ENCODE results near the gene DOCK1. TPM values are rescaled to one million over a fixed set of nuclear protein-coding genes. Genes with fewer than 3 reads are reported as not detected.
"Not testable (repeated sequence)": the region's sequence is repeated elsewhere in the genome, so short reads cannot be mapped to it uniquely, and the experiment has no call there.

The DOCK1 gene
- polyA plus RNA-seq, 6 donors from 2014 or later = not detected

DNA sequence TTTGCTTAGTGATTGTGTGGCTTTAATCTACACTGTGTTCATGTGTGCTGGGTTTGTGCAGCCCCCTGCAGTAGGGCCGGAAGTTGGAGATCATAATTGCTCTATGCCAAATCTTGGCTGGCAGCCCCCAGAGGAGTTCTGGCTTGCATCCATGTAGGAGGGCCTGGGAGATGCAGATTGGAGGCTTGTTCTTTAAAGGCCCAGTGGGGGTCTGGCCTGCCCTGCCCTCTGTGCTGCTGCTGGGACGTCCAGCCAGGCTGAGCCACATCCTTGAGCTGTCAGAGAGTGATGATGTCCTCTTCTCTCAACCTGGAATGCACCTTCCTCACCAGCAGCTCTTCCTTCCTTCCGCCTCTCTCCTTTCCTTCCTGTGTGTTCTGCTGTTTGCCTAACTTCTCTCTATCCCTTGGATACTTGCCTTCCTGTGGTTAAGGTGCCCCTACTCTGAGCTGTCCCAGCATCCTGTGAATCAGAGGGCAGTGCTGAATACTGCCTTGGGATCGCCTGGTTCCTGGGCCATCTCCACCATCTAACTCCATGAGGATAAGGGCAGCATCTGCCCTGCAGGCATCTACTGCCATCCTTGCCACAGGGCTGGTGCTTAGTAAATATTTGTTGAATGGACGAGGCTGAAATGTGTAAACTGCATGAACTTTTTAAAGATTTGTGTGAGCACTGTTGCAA is 30.2 kb downstream of the DOCK1 start:
- H3K27me3 Mint-ChIP-seq = no peaks in the 10 kb centered on the region
- H3K4me1 Mint-ChIP-seq = no peaks in the 10 kb centered on the region
- DNase-seq (no peak), ATAC-seq (ENCODE audit: low read depth in 2 of 2) (no peak)
- no peaks in the 10 kb centered on the region for H3K36me3 Mint-ChIP-seq
- H3K27ac Mint-ChIP-seq = no peak overlapping the region
- no peak overlapping the region for H3K4me3 Mint-ChIP-seq
- peaks cover 0 to 3% (median 2%) of the 10 kb centered on the region in 7 donors for H3K9me3 Mint-ChIP-seq

DNA sequence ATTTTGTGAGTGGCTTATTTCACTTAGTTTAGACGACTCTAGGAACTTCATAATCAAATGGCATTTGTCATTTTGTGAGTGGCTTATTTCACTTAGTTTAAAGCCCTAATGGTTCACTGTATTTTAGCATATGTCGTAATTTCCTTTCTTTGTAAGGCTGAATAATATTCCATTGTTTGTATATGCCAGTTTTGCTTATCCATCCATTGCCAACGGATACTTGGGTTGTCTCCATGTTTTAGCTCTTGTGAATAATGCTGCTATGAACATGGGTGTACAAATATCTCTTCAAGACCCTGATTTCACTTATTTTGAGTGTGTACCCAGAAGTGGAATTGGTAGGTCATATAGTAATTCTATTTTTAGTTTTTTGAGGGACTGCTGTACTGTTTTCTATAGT is 31.8 kb downstream of the DOCK1 start:
- Mint-ChIP-seq H3K9me3 (peaks cover 0 to 3% (median 2%) of the 10 kb centered on the region in 7 donors), H3K4me3 (no peak overlapping the region), H3K27me3 (no peaks in the 10 kb centered on the region), H3K4me1 (no peaks in the 10 kb centered on the region), H3K27ac (no peak overlapping the region), H3K36me3 (no peaks in the 10 kb centered on the region)
- ATAC-seq (ENCODE audit: low read depth in 2 of 2) (no peak), DNase-seq (no peak)

DNA sequence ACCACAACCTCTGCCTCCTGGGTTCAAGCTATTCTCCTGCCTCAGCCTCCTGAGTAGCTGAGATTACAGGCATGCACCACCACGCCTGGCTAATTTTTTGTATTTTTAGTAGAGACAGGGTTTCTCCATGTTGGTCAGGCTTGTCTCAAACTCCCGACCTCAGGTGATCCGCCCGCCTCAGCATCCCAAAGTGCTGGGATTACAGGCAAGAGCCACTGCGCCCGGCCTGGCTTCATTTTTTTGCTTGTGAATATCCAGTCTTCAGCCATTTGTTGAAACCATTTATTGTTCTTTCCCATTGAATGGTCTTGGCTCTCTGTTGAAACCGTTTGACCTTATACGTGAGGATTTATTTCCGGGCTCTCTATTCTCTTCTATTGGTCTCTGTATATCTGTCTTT is 32.9 kb downstream of the DOCK1 start:
- ATAC-seq (ENCODE audit: low read depth in 2 of 2); DNase-seq; H3K4me3 Mint-ChIP-seq; H3K27me3 Mint-ChIP-seq; H3K36me3 Mint-ChIP-seq; H3K27ac Mint-ChIP-seq; H3K4me1 Mint-ChIP-seq; H3K9me3 Mint-ChIP-seq: not testable (repeated sequence)

DNA sequence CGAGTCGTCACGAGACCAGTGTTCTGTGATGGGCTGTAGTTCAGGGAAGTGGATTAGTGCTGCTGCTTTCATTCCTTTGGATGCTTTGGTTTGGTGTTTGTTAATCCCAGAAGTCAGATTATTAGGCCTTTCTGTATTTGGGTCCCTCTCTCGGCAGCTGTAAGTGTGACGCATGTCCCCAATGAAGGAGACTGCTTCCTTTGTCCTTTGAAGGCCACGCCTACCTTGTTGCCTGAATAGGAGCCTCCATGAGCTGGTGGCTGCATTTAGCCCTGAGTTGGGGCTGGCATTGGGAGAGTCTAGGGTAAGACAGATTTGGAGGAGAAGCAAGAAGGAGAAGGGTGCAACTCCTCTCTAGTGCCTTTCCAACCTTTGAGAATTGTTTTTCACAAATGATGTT is 34.5 kb downstream of the DOCK1 start:
- no peaks in the 10 kb centered on the region for H3K4me1 Mint-ChIP-seq
- peaks cover 0 to 9% (median 3%) of the 10 kb centered on the region in 7 donors for H3K9me3 Mint-ChIP-seq
- H3K27me3 Mint-ChIP-seq = no peaks in the 10 kb centered on the region
- H3K27ac Mint-ChIP-seq = no peak overlapping the region
- no peaks in the 10 kb centered on the region for H3K36me3 Mint-ChIP-seq
- no peak overlapping the region for H3K4me3 Mint-ChIP-seq
- DNase-seq = no peak
- ATAC-seq (ENCODE audit: low read depth in 2 of 2) = no peak

DNA sequence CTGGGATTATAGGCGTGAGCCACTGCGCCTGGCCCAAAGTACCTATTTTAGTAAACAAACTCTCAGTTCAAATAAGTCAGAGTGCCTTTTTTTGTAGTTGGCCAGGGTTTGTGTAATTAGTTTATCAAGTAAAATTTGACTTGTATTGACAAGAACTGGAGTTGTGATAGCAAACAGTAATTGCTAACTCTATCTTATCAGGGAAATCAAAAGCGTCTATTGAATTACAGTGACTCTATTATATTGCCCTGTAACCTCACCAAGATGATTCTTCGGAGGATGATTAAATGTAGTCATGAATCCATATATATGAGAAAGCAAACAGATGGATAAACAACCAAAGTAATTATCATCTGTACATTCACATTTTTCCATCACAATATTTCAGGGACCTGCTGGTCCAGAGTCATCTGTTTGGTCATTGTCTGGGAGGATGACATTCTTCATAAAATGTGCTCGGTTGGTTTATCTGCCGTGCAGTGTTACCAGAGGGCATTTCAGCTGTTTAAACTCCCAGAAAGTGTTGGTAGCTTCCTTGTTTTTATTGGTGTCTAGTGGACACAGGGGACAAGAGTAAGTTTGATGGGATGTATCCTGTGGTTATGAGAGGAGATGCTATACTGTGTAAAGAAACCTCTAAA is 35.6 kb downstream of the DOCK1 start:
- no peak for DNase-seq
- Mint-ChIP-seq H3K4me3 (no peak overlapping the region), H3K27me3 (no peaks in the 10 kb centered on the region), H3K4me1 (no peaks in the 10 kb centered on the region), H3K27ac (no peak overlapping the region), H3K36me3 (no peaks in the 10 kb centered on the region), H3K9me3 (peaks cover 0 to 6% (median 3%) of the 10 kb centered on the region in 7 donors)
- ATAC-seq (ENCODE audit: low read depth in 2 of 2) = no peak

DNA sequence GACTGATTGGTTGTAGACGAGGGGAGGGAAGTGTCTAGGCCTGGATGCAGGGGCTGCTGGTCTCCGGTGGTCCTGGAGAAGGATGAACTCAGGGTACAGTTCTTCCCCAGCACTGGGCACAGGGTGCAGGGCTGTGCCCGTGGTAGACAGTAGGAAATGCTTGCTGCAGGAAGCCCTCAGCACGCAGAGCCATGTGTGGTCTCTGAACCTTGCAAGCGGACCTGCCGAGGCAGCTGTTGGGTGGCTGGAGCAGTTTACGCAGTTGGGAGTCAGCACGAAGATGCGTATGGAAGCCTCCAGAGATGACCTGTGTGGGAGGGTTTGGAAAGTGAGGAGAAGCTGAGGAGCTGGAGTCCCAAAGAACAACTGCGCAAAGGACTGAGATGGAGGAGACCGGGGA is 39.0 kb downstream of the DOCK1 start:
- no peak for DNase-seq
- ATAC-seq (ENCODE audit: low read depth in 2 of 2) = no peak
- Mint-ChIP-seq H3K4me3 (no peak overlapping the region), H3K27ac (no peak overlapping the region), H3K27me3 (no peaks in the 10 kb centered on the region), H3K4me1 (no peaks in the 10 kb centered on the region), H3K36me3 (no peaks in the 10 kb centered on the region), H3K9me3 (peaks cover 0 to 6% (median 2%) of the 10 kb centered on the region in 7 donors)

DNA sequence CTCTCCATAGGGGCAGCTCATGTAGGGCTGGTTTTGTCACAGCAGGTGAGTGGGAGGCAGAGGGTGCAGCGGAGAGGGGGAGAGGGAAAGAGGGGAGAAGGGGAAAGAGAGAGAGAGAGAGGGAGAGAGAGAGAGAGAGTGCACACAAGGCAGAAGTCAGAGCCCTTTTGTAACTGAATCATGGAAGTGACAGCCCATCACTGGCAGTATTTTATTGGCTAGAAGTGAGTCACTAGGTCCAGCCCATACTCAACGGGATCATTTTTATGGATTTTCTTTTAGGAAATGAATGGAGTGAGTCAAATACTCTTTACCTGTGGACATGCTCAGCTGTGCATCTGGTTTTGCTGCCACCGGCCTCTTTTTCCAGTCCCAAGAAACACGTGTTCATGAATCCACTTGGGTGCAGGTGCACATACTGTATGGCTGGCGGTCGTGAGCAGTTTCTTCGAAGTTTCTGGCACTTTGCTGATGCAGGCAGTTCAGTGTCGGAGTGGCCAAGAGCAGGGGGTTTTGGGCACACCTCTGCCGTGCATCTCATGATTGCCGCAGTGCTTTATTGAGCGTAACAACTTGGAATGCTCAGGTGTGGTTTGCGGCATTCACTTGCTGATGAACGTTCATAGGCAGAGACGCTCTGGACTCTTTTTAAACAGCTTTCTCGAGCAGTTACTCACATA is 40.3 kb downstream of the DOCK1 start:
- Mint-ChIP-seq H3K27me3 (no peaks in the 10 kb centered on the region), H3K9me3 (peaks cover 0 to 6% (median 0%) of the 10 kb centered on the region in 7 donors), H3K4me3 (no peak overlapping the region), H3K27ac (no peak overlapping the region), H3K4me1 (no peaks in the 10 kb centered on the region), H3K36me3 (no peaks in the 10 kb centered on the region)
- ATAC-seq (ENCODE audit: low read depth in 2 of 2) (no peak), DNase-seq (no peak)

DNA sequence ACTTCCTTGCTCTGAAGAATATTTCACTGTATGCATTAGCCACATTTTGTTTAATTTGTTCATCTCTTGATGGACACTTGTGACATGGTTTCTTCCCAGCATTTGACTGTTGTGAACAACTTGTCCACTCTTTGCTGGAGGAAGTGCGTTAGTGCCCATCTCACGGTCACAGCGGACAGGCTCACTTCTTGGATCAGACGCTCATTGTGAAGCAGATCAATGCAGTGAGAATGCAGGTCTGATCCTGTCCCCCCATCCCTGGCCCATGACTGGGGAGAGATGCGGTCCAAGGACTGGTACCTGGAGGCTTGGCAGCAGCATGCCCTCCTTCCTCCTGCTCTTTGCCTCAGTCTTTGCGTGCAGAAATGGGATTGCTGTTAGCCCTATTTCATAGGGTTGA is 41.5 kb downstream of the DOCK1 start:
- no peaks in the 10 kb centered on the region for H3K36me3 Mint-ChIP-seq
- no peaks in the 10 kb centered on the region for H3K4me1 Mint-ChIP-seq
- H3K27me3 Mint-ChIP-seq = no peaks in the 10 kb centered on the region

DNA sequence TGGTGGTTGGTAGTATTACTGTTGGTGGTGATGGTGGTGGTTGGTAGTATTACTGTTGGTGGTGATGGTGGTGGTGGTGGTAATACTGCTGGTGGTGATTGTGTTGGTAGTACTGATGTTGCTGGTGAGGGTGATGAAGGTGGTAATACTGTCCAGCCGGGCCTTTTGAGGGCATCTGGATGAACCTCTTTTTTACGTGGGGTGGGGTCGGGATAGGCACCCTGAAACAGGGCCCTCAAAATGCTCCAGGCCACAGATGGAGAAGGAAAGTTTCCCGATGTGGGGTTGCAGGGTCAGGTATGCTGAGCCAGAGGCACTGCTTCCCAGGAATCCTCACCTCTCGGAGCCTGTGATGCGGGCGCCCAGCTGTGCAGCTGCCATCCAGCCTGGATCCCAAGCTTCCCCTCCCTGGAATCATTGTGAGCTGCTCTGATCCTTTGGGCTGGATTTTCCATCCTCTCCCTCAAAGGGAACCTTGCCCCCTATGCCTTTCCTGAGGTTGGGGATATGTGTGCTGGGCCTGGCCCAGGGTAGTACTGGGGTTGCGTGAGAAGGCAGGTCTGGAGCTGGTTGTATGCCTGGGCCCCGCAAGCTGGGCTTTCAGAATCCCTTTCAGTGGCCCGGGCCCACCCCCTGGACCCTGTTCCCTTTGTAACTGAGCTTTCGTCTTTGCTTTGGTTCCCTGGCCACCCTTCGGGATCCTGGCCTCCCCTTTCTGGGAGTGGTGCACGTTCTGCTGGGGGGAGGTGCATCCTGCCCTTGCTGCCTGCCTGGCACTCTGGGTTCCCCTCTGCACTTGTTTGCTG is 43.3 kb downstream of the DOCK1 start:
- no peaks in the 10 kb centered on the region for H3K36me3 Mint-ChIP-seq
- no peaks in the 10 kb centered on the region for H3K27me3 Mint-ChIP-seq
- no peak for ATAC-seq (ENCODE audit: low read depth in 2 of 2)
- H3K4me3 Mint-ChIP-seq = no peak overlapping the region
- no peaks in the 10 kb centered on the region for H3K4me1 Mint-ChIP-seq
- H3K9me3 Mint-ChIP-seq = peaks cover 0 to 3% (median 0%) of the 10 kb centered on the region in 7 donors
- H3K27ac Mint-ChIP-seq = no peak overlapping the region
- DNase-seq = no peak

More for the DNA sequence above, 41.5 kb downstream of the DOCK1 start:
- ATAC-seq (ENCODE audit: low read depth in 2 of 2) = no peak
- DNase-seq = no peak
- Mint-ChIP-seq H3K9me3 (peaks cover 0 to 6% (median 0%) of the 10 kb centered on the region in 7 donors), H3K27ac (no peak overlapping the region), H3K4me3 (no peak overlapping the region)

DNA sequence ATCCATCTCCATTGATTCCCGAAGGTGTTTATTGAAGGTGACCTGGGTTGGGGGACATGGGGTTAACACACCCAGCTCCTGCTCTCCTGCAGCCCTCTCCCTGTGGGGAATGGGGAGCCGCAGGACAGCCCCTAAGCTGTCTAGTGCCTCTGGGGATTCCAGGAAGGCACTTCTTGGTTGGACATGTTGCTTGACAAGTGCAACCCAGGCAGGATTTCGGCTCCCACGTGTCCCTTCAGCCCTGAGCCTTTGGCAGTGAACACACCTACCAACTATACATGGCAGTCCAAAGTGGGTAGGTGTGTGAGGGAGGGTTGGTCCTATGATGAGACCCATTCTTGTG is 43.9 kb downstream of the DOCK1 start:
- Mint-ChIP-seq H3K27me3 (no peaks in the 10 kb centered on the region), H3K27ac (no peak overlapping the region), H3K36me3 (no peaks in the 10 kb centered on the region), H3K4me1 (no peaks in the 10 kb centered on the region), H3K4me3 (no peak overlapping the region), H3K9me3 (peaks cover 0 to 2% (median 0%) of the 10 kb centered on the region in 7 donors)
- no peak for DNase-seq
- no peak for ATAC-seq (ENCODE audit: low read depth in 2 of 2)

DNA sequence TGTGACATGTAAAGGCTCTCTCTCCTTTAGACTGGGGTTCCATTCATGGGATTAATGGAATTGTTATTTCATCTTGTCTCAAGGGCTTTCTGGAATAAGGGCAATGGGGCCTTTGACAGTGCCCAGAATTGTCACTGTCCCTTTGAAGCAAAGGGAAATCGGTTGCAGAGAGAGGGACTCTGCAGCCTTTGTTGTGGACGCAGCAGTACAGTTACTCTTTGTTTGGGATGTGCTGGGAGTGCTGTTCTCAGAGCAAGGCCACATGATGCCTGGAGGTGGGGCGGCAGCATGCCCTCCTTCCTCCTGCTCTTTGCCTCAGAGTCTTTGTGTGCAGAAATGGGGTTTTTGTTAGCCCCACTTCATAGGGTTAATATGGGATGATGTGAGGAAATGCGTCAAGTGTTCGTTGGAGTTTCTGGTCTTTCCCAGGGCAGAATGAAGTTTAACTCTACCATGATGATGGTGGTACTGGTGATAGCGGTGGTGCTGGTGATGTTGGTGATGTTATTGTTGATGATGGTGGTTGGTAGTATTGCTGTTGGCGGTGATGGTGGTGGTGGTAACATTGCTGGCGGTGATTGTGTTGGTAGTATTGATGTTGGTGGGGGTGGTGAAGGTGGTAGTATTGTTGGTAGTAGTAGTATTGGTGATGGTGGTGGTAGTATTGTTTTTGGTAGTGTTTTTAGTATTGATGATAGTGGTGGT is 45.3 kb downstream of the DOCK1 start:
- Mint-ChIP-seq H3K27me3 (no peaks in the 10 kb centered on the region), H3K4me1 (no peaks in the 10 kb centered on the region), H3K27ac (no peak overlapping the region), H3K36me3 (no peaks in the 10 kb centered on the region), H3K4me3 (no peak overlapping the region), H3K9me3 (peaks cover 0 to 1% (median 0%) of the 10 kb centered on the region in 7 donors)
- ATAC-seq (ENCODE audit: low read depth in 2 of 2) = no peak
- no peak for DNase-seq

DNA sequence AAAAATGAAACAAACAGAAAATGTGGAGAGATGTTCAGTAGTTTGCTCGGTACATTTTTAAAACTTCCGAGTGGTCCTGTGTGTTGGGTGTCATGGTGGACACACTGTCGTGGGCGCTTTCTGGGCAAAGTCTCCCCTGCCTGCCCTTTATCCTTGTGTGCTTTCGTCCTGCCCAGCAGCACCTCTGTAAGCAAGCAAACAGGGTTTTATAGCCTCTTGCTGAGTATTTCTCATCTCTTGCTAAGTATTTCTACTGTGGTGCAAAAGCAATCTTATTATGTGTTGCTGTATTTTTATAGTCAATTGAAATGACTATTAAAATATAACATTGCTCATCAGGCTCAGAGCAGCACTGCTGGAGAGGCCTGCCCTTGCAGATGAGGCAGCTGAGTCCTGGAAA is 48.7 kb downstream of the DOCK1 start:
- no peaks in the 10 kb centered on the region for H3K27me3 Mint-ChIP-seq
- ATAC-seq (ENCODE audit: low read depth in 2 of 2) (no peak), DNase-seq (no peak)
- no peak overlapping the region for H3K27ac Mint-ChIP-seq
- no peak overlapping the region for H3K4me3 Mint-ChIP-seq
- no peaks in the 10 kb centered on the region for H3K36me3 Mint-ChIP-seq
- no peaks in the 10 kb centered on the region for H3K9me3 Mint-ChIP-seq
- H3K4me1 Mint-ChIP-seq = no peaks in the 10 kb centered on the region

DNA sequence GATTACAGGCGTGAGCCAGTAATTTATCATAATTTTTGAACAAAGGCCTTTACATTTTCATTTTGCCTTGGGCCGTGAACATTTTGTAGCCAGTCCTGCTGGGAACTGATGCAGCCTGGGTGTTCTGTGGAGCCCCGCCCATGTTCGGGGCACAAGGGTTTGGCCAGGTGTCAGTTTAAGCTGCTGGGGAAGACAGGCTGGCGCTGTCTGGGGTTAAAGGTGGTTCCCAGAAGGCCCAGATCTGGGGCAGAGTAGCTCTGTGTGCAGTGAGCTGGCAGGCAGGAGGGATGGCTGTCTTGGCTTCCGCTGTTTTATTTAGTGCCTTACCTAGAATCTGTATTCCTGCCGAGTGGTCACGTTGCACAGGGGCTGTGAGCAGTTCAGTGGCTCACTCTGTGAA is 50.2 kb downstream of the DOCK1 start:
- no peaks in the 10 kb centered on the region for H3K27me3 Mint-ChIP-seq
- no peak for ATAC-seq (ENCODE audit: low read depth in 2 of 2)
- no peaks in the 10 kb centered on the region for H3K4me1 Mint-ChIP-seq
- H3K36me3 Mint-ChIP-seq = no peaks in the 10 kb centered on the region
- no peaks in the 10 kb centered on the region for H3K9me3 Mint-ChIP-seq
- no peak overlapping the region for H3K4me3 Mint-ChIP-seq
- no peak for DNase-seq
- H3K27ac Mint-ChIP-seq = no peak overlapping the region

All from naive B cell (primary cell).